Bronchial epithelial cell (primary cell): ENCODE measurements around the gene TMBIM4. TPM values are rescaled to one million over a fixed set of nuclear protein-coding genes. Genes with fewer than 3 reads are reported as not detected.

ENCODE experiments used
- DNase-seq: peaks from one replicate; pipeline ENCODE4 v3.0.0-alpha.2; 2010; ENCODE audit warnings: low read depth
- FAIRE-seq: peaks from 2 replicates; lab custom pipeline; 2011; peaks lifted over from hg19 to GRCh38; lab: Jason Lieb, UNC
- H3K27me3 ChIP-seq: 2 replicates; pipeline ENCODE4 v1.5.1; 2011; ENCODE audit warnings: low read length; ENCODE audit not compliant: control insufficient read depth, insufficient read depth
- H3K36me3 ChIP-seq: 2 replicates; pipeline ENCODE4 v1.5.1; 2011; ENCODE audit warnings: low read length; ENCODE audit not compliant: control insufficient read depth, insufficient read depth
- H3K4me3 ChIP-seq: 2 replicates; pipeline ENCODE4 v1.5.1; 2011; ENCODE audit warnings: mild to moderate bottlenecking, low read depth, low read length, control low read depth
- CTCF ChIP-seq: IDR thresholded peaks from 2 replicates; pipeline ENCODE4 v1.5.1; 2011; ENCODE audit warnings: mild to moderate bottlenecking, moderate library complexity, low read length, control low read depth, inconsistent platforms; ENCODE audit not compliant: insufficient read depth, severe bottlenecking
- total RNA-seq: library from RNA; depleted of rRNA; stranded (reverse); fragments of >200 nt; gene quantifications from 2 replicates; pipeline ENCODE4 v1.2.1, GENCODE V29; 2014

The TMBIM4 gene
- total RNA-seq, 1 donor from 2014 or later = 29.5 TPM

- no peak overlapping the region for H3K4me3 ChIP-seq
- H3K36me3 ChIP-seq = peaks cover 3% of the 10 kb centered on the region
- DNase-seq (no peak), FAIRE-seq (no peak)
- TF ChIP-seq CTCF = no peak
- H3K27me3 ChIP-seq = no peaks in the 10 kb centered on the region
Observed at GRCh38 chr12:66119229-66119869, 50.4 kb downstream of the TMBIM4 start.

- TF ChIP-seq CTCF = no peak
- Histone ChIP-seq H3K27me3 (no peaks in the 10 kb centered on the region), H3K4me3 (no peak overlapping the region), H3K36me3 (no peaks in the 10 kb centered on the region)
- DNase-seq (peak; percentile 72), FAIRE-seq (no peak)
Observed at GRCh38 chr12:66118240-66118891, 51.4 kb downstream of the TMBIM4 start.

GRCh38 chr12:66117242-66117641 lies 52.6 kb downstream of the TMBIM4 start:
- no peaks in the 10 kb centered on the region for H3K36me3 ChIP-seq
- DNase-seq (no peak), FAIRE-seq (no peak)
- no peaks in the 10 kb centered on the region for H3K27me3 ChIP-seq
- no peak for TF ChIP-seq CTCF
- H3K4me3 ChIP-seq = no peak overlapping the region

GRCh38 chr12:66115071-66115600 lies 54.7 kb downstream of the TMBIM4 start:
- no peak for DNase-seq
- no peak for FAIRE-seq
- no peaks in the 10 kb centered on the region for H3K27me3 ChIP-seq
- no peak for TF ChIP-seq CTCF
- H3K4me3 ChIP-seq = no peak overlapping the region
- H3K36me3 ChIP-seq = no peaks in the 10 kb centered on the region

- no peak for FAIRE-seq
- Histone ChIP-seq H3K36me3 (no peaks in the 10 kb centered on the region), H3K4me3 (no peak overlapping the region), H3K27me3 (no peaks in the 10 kb centered on the region)
- no peak for DNase-seq
- TF ChIP-seq CTCF = no peak
Observed at GRCh38 chr12:66113471-66113870, 56.3 kb downstream of the TMBIM4 start.
